Measurements from ENCODE around the gene OR10P1.

- TF ChIP-seq FOXK2 (IDR thresholded peaks at IDR 0.05) (no peak), NFRKB (IDR thresholded peaks at IDR 0.05) (no peak), SP1 (IDR thresholded peaks at IDR 0.05) (no peak), FOXM1 (IDR thresholded peaks at IDR 0.05; ENCODE audit: borderline replicate concordance) (no peak), BHLHE40 (IDR thresholded peaks at IDR 0.05; ENCODE audit: borderline replicate concordance) (no peak), PKNOX1 (IDR thresholded peaks at IDR 0.05) (no peak), TARDBP (IDR thresholded peaks at IDR 0.05) (no peak), SUZ12 (IDR thresholded peaks at IDR 0.05) (no peak), ZNF384 (IDR thresholded peaks at IDR 0.05) (no peak), ELF4 (IDR thresholded peaks at IDR 0.05) (no peak), L3MBTL2 (conservative IDR thresholded peaks at IDR 0.05) (no peak)
Observed at GRCh38 chr12:55657212-55657611, 20.5 kb downstream of the OR10P1 start.
